ENCODE results near the gene CFDP1. TPM values are rescaled to one million over a fixed set of nuclear protein-coding genes. Genes with fewer than 3 reads are reported as not detected.

CFDP1 gene
- total and polyA plus RNA-seq, 2 of the 13 experiments (the other 11 are each of a cell fraction or from before 2014, with no cell fraction given): 78.6 to 153 TPM

- TF ChIP-seq ZNF770 (CRISPR knock-in tag; IDR thresholded peaks at IDR 0.05) (peak; percentile 42; the same call in 1 of the 2 replicates), ZNF34 (CRISPR knock-in tag; IDR thresholded peaks at IDR 0.05; ENCODE audit: borderline replicate concordance) (no peak), TCF12 (IDR thresholded peaks at IDR 0.05) (no peak), TCF12 (CRISPR knock-in tag; IDR thresholded peaks at IDR 0.05) (no peak), EED (CRISPR knock-in tag; IDR thresholded peaks at IDR 0.05) (0 out of 2 replicates have a peak, but pooled peaks have one; percentile 24), ZNF121 (CRISPR knock-in tag; IDR thresholded peaks at IDR 0.05) (peak; percentile 92), ASH2L (IDR thresholded peaks at IDR 0.05; ENCODE audit: insufficient read length, low read depth, low read length) (no peak)
- TF ChIP-seq, protein P1, sequence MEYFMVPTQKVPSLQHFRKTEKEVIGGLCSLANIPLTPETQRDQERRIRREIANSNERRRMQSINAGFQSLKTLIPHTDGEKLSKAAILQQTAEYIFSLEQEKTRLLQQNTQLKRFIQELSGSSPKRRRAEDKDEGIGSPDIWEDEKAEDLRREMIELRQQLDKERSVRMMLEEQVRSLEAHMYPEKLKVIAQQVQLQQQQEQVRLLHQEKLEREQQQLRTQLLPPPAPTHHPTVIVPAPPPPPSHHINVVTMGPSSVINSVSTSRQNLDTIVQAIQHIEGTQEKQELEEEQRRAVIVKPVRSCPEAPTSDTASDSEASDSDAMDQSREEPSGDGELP (IDR thresholded peaks at IDR 0.05; ENCODE audit: borderline replicate concordance, low read depth): 0 out of 2 replicates have a peak, but pooled peaks have one; percentile 22
- TF ChIP-seq, protein P2, sequence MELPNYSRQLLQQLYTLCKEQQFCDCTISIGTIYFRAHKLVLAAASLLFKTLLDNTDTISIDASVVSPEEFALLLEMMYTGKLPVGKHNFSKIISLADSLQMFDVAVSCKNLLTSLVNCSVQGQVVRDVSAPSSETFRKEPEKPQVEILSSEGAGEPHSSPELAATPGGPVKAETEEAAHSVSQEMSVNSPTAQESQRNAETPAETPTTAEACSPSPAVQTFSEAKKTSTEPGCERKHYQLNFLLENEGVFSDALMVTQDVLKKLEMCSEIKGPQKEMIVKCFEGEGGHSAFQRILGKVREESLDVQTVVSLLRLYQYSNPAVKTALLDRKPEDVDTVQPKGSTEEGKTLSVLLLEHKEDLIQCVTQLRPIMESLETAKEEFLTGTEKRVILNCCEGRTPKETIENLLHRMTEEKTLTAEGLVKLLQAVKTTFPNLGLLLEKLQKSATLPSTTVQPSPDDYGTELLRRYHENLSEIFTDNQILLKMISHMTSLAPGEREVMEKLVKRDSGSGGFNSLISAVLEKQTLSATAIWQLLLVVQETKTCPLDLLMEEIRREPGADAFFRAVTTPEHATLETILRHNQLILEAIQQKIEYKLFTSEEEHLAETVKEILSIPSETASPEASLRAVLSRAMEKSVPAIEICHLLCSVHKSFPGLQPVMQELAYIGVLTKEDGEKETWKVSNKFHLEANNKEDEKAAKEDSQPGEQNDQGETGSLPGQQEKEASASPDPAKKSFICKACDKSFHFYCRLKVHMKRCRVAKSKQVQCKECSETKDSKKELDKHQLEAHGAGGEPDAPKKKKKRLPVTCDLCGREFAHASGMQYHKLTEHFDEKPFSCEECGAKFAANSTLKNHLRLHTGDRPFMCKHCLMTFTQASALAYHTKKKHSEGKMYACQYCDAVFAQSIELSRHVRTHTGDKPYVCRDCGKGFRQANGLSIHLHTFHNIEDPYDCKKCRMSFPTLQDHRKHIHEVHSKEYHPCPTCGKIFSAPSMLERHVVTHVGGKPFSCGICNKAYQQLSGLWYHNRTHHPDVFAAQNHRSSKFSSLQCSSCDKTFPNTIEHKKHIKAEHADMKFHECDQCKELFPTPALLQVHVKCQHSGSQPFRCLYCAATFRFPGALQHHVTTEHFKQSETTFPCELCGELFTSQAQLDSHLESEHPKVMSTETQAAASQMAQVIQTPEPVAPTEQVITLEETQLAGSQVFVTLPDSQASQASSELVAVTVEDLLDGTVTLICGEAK (IDR thresholded peaks at IDR 0.05): no peak
- TF ChIP-seq, protein P2 (CRISPR knock-in tag; IDR thresholded peaks at IDR 0.05): 0 out of 2 replicates have a peak, but pooled peaks have one; percentile 36
- TF ChIP-seq, protein P3, sequence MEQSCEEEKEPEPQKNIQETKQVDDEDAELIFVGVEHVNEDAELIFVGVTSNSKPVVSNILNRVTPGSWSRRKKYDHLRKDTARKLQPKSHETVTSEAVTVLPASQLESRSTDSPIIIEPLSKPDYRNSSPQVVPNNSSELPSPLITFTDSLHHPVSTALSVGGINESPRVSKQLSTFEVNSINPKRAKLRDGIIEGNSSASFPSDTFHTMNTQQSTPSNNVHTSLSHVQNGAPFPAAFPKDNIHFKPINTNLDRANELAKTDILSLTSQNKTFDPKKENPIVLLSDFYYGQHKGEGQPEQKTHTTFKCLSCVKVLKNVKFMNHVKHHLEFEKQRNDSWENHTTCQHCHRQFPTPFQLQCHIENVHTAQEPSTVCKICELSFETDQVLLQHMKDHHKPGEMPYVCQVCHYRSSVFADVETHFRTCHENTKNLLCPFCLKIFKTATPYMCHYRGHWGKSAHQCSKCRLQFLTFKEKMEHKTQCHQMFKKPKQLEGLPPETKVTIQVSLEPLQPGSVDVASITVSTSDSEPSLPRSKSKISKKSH (CRISPR knock-in tag; IDR thresholded peaks at IDR 0.05; ENCODE audit: borderline replicate concordance): no peak
Observed at GRCh38 chr16:75271441-75272096, 161.7 kb downstream of the CFDP1 start (continued).

Data from HepG2 (cell line).